Stimulated activated naive B cell treated with anti-CD40 and anti-IgM and Interleukin-4, amounts not matched to agents 10 μg/mL and 1 μg/mL and 100 μg/mL, for 72 hours (primary cell): ENCODE data around the gene SMC5.
"Not testable (repeated sequence)": the region's sequence is repeated elsewhere in the genome, so short reads cannot be mapped to it uniquely, and the experiment has no call there.

Experiments
- ATAC-seq, 2 donors: fragments of 150-1000 bp; cut with Tn5 transposase; replicated peaks; 2 replicates each; pipeline ENCODE4 v1.10.0; 2021; ENCODE audit warnings: moderate library complexity in 1 of 2
- DNase-seq: peaks from one replicate; pipeline ENCODE4 v3.0.0; 2021
- H3K27ac Mint-ChIP-seq: one replicate; pipeline ENCODE4 v1.8.0; 2022; ENCODE audit warnings: mild to moderate bottlenecking, mixed read lengths
- H3K27me3 Mint-ChIP-seq, 2 donors: one replicate each; pipeline ENCODE4 v1.8.0; 2022; ENCODE audit warnings: mixed read lengths in 2 of 2
- H3K36me3 Mint-ChIP-seq, 2 donors: one replicate each; pipeline ENCODE4 v1.8.0; 2022; ENCODE audit warnings: mixed read lengths in 2 of 2, mild to moderate bottlenecking in 1 of 2
- H3K4me1 Mint-ChIP-seq, 2 donors: one replicate each; pipeline ENCODE4 v1.8.0; 2022; ENCODE audit warnings: mixed read lengths in 2 of 2, mild to moderate bottlenecking in 1 of 2
- H3K4me3 Mint-ChIP-seq, 2 donors: one replicate each; pipeline ENCODE4 v1.8.0; 2022; ENCODE audit warnings: mild to moderate bottlenecking in 2 of 2, mixed read lengths in 2 of 2, moderate library complexity in 1 of 2
- H3K9me3 Mint-ChIP-seq, 2 donors: one replicate each; pipeline ENCODE4 v1.8.0; 2022; ENCODE audit warnings: mixed read lengths in 2 of 2, mild to moderate bottlenecking in 1 of 2

SMC5 gene

DNA sequence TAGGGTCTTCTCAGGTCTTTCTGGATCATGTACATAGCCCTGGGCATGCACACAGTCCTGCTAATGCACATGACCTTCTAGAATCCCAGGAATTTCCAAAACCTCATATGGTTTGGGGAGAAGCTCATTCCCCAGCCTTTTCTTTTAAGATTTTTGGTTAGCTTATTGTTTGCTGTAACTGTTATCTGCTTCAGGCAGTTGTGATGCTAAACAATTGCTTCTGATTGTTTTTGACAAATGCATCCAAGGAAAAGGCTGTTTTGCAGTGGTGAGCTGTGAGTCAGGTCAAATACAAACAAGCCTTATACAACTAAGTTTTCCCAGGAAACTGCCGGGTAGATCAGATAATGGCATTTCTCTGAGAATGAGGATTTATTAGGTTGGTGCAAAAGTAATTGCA, 32.7 kb downstream of the SMC5 start:
- H3K9me3 Mint-ChIP-seq: peaks cover 0 to 4% of the 10 kb centered on the region in 2 donors
- peaks cover 64 to 72% of the 10 kb centered on the region in 2 donors for H3K36me3 Mint-ChIP-seq
- peaks cover 5 to 14% of the 10 kb centered on the region in 2 donors for H3K4me1 Mint-ChIP-seq
- DNase-seq (no peak), ATAC-seq (no peak)
- H3K27ac Mint-ChIP-seq: no peak overlapping the region
- no peak overlapping the region for H3K4me3 Mint-ChIP-seq
- no peaks in the 10 kb centered on the region for H3K27me3 Mint-ChIP-seq

GRCh38 chr9:70292253-70292652, 33.5 kb downstream of the SMC5 start:
- ATAC-seq (no peak), DNase-seq (no peak)
- Mint-ChIP-seq H3K27ac (no peak overlapping the region), H3K4me3 (no peak overlapping the region), H3K4me1 (peaks cover 5 to 14% of the 10 kb centered on the region in 2 donors), H3K9me3 (peaks cover 0 to 4% of the 10 kb centered on the region in 2 donors), H3K36me3 (peaks cover 60 to 66% of the 10 kb centered on the region in 2 donors), H3K27me3 (no peaks in the 10 kb centered on the region)

DNA sequence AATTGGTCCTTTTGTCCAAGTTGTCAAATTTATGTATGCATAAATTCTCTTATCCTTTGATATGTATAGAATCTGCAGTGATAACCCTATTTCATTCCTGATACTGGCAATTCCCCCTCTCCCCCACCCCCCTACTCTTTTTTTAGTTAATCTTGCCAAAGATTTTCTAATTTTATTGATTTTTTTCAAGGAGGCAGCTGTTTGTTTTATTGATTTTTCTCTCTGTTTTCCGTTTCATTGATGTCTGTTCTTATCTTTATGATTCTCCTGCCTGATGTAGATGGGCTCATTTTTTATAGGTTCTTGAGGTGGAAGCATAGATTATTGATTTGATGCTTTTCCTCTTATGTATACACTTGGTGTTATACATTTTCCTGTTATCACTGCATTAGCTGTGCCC, 34.4 kb downstream of the SMC5 start:
- Mint-ChIP-seq H3K27ac (no peak overlapping the region), H3K4me3 (no peak overlapping the region), H3K27me3 (no peaks in the 10 kb centered on the region), H3K4me1 (peaks cover 5 to 14% of the 10 kb centered on the region in 2 donors), H3K9me3 (peaks cover 0 to 4% of the 10 kb centered on the region in 2 donors), H3K36me3 (peaks cover 58 to 63% of the 10 kb centered on the region in 2 donors)
- ATAC-seq (no peak), DNase-seq (no peak)

GRCh38 chr9:70297141-70297540, 38.4 kb downstream of the SMC5 start:
- Mint-ChIP-seq H3K9me3 (peaks cover 0 to 2% of the 10 kb centered on the region in 2 donors), H3K4me1 (peaks cover 5 to 14% of the 10 kb centered on the region in 2 donors), H3K36me3 (peaks cover 55 to 60% of the 10 kb centered on the region in 2 donors), H3K27ac (no peak overlapping the region), H3K4me3 (no peak overlapping the region), H3K27me3 (no peaks in the 10 kb centered on the region)
- ATAC-seq: no peak
- no peak for DNase-seq

GRCh38 chr9:70298245-70298771, 39.5 kb downstream of the SMC5 start:
- no peak overlapping the region for H3K4me3 Mint-ChIP-seq
- H3K36me3 Mint-ChIP-seq: peaks cover 46 to 56% of the 10 kb centered on the region in 2 donors
- peaks cover 5 to 14% of the 10 kb centered on the region in 2 donors for H3K4me1 Mint-ChIP-seq
- ATAC-seq (no peak), DNase-seq (no peak)
- peaks cover 0 to 2% of the 10 kb centered on the region in 2 donors for H3K9me3 Mint-ChIP-seq
- H3K27ac Mint-ChIP-seq: no peak overlapping the region
- no peaks in the 10 kb centered on the region for H3K27me3 Mint-ChIP-seq

GRCh38 chr9:70303268-70303667, 44.5 kb downstream of the SMC5 start:
- no peak overlapping the region for H3K27ac Mint-ChIP-seq
- no peak for DNase-seq
- H3K4me1 Mint-ChIP-seq: no peaks in the 10 kb centered on the region

DNA sequence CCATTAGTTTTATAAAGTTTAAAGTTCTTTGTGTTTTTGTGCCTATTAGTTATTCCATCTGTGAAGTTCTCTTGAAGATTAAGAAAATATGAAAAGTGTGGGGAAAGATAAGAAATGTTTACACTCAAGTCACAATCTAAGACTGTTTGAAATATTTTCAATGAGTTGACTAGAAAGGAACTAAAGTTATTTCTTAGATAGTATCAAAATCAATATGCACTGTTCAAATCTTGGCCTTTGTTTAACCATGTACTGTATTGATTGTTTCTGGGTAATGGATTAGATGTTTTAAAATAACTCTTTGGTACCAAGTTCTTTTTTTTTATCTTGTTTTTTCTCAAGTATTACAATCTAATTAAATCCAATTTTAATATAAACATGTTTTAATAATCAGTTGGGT, 46.0 kb downstream of the SMC5 start:
- Mint-ChIP-seq H3K27me3 (no peaks in the 10 kb centered on the region), H3K36me3 (peaks cover 31 to 56% of the 10 kb centered on the region in 2 donors), H3K27ac (no peak overlapping the region), H3K4me3 (no peak overlapping the region), H3K9me3 (peaks cover 0 to 5% of the 10 kb centered on the region in 2 donors), H3K4me1 (no peaks in the 10 kb centered on the region)
- ATAC-seq (no peak), DNase-seq (no peak)

More at GRCh38 chr9:70303268-70303667, 44.5 kb downstream of the SMC5 start:
- no peak for ATAC-seq
- Mint-ChIP-seq H3K36me3 (peaks cover 30 to 54% of the 10 kb centered on the region in 2 donors), H3K27me3 (no peaks in the 10 kb centered on the region), H3K4me3 (no peak overlapping the region), H3K9me3 (no peaks in the 10 kb centered on the region)

- no peaks in the 10 kb centered on the region for H3K9me3 Mint-ChIP-seq
- H3K27ac Mint-ChIP-seq: no peak overlapping the region
- peaks cover 0 to 3% of the 10 kb centered on the region in 2 donors for H3K4me1 Mint-ChIP-seq
- ATAC-seq (no peak), DNase-seq (no peak)
- H3K4me3 Mint-ChIP-seq: no peak overlapping the region
- H3K27me3 Mint-ChIP-seq: no peaks in the 10 kb centered on the region
- H3K36me3 Mint-ChIP-seq: peaks cover 26 to 39% of the 10 kb centered on the region in 2 donors
These were observed 56.6 kb downstream of the SMC5 start for GRCh38 chr9:70315389-70315788.

GRCh38 chr9:70318002-70318401, 59.2 kb downstream of the SMC5 start:
- Mint-ChIP-seq H3K9me3 (no peaks in the 10 kb centered on the region), H3K27me3 (no peaks in the 10 kb centered on the region), H3K36me3 (peaks cover 24 to 37% of the 10 kb centered on the region in 2 donors), H3K27ac (no peak overlapping the region), H3K4me3 (no peak overlapping the region), H3K4me1 (no peaks in the 10 kb centered on the region)
- no peak for DNase-seq
- no peak for ATAC-seq

- ATAC-seq (no peak), DNase-seq (no peak)
- Mint-ChIP-seq H3K9me3 (peaks cover 1 to 6% of the 10 kb centered on the region in 2 donors), H3K36me3 (peaks cover 44 to 52% of the 10 kb centered on the region in 2 donors), H3K27ac (no peak overlapping the region), H3K4me3 (no peak overlapping the region), H3K27me3 (no peaks in the 10 kb centered on the region), H3K4me1 (no peaks in the 10 kb centered on the region)
These were observed 63.3 kb downstream of the SMC5 start for GRCh38 chr9:70322096-70322495.

- no peak for DNase-seq
- no peak for ATAC-seq
- peaks cover 66 to 73% of the 10 kb centered on the region in 2 donors for H3K36me3 Mint-ChIP-seq
- H3K4me1 Mint-ChIP-seq: no peaks in the 10 kb centered on the region
- H3K4me3 Mint-ChIP-seq: no peak overlapping the region
- no peaks in the 10 kb centered on the region for H3K27me3 Mint-ChIP-seq
- H3K27ac Mint-ChIP-seq: no peak overlapping the region
- H3K9me3 Mint-ChIP-seq: peaks cover 8 to 15% of the 10 kb centered on the region in 2 donors
These were observed 66.2 kb downstream of the SMC5 start for GRCh38 chr9:70324963-70325362.

DNA sequence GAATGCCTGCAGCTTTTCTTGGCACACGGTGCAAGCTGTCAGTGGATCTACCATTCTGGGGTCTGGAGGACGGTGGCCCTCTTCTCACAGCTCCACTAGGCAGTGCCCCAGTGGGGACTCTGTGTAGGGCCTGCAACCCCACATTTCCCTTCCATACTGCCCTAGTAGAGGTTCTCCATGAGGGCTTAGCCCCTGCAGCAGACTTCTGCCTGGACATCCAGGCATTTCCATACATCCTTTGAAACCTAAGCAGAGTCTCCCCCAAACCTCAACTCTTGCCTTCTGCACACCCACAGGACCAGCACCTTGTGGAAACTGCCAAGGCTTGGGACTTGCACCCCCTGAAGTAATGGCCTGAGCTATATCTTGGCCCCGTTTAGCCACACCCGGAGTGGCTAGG, 69.8 kb downstream of the SMC5 start:
- H3K4me3 Mint-ChIP-seq, DNase-seq, ATAC-seq, H3K4me1 Mint-ChIP-seq, H3K27me3 Mint-ChIP-seq, H3K27ac Mint-ChIP-seq: not testable (repeated sequence)
- H3K9me3 Mint-ChIP-seq: peaks cover 8 to 15% of the 10 kb centered on the region in 2 donors
- H3K36me3 Mint-ChIP-seq: peaks cover 53 to 76% of the 10 kb centered on the region in 2 donors

- ATAC-seq (no peak), DNase-seq (no peak)
- H3K36me3 Mint-ChIP-seq: peaks cover 34 to 41% of the 10 kb centered on the region in 2 donors
- H3K4me1 Mint-ChIP-seq: no peaks in the 10 kb centered on the region
- no peak overlapping the region for H3K27ac Mint-ChIP-seq
- no peak overlapping the region for H3K4me3 Mint-ChIP-seq
- no peaks in the 10 kb centered on the region for H3K27me3 Mint-ChIP-seq
- H3K9me3 Mint-ChIP-seq: no peaks in the 10 kb centered on the region
These were observed 81.8 kb downstream of the SMC5 start for GRCh38 chr9:70340572-70340971.

DNA sequence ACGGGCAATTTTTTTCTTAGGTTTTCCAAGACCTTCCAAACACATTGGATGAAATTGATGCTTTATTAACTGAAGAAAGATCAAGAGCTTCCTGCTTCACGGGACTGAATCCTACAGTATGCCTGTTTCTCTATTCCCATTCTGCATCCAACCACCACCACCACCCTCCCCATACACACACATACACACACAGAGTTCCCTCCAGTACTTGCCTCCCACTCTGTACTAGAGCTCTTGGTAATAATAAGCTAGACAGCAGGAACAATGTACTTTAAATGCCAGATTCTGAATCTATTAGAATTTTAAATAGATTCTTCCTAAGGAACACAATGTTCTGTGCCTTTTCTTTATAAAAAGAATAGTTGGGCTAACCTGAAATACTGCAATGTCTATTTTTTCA, 88.3 kb downstream of the SMC5 start:
- no peaks in the 10 kb centered on the region for H3K27me3 Mint-ChIP-seq
- DNase-seq (no peak), ATAC-seq (no peak)
- H3K36me3 Mint-ChIP-seq: peaks cover 26 to 44% of the 10 kb centered on the region in 2 donors
- H3K27ac Mint-ChIP-seq: no peak overlapping the region
- no peaks in the 10 kb centered on the region for H3K9me3 Mint-ChIP-seq
- no peak overlapping the region for H3K4me3 Mint-ChIP-seq
- peaks cover 0 to 4% of the 10 kb centered on the region in 2 donors for H3K4me1 Mint-ChIP-seq

DNA sequence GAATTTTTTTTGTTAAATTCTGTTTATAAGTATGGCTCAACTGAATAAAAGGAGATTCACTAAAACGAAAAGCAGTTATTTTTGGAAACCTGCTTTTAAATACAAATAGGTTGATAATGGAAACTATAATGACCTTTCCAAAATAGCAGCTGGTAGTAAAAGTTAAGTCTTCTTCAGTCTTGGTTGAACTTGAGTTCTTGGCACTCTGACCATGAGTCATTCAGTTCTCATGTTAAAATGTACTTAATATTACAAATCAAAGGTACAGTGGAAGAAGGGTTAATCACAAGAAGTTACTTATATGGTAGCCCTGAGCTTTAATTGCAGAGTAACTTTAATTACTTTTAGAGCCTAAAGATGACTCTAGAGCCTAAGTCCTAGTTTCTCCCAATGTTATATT, 93.6 kb downstream of the SMC5 start:
- Mint-ChIP-seq H3K27me3 (no peaks in the 10 kb centered on the region), H3K9me3 (no peaks in the 10 kb centered on the region), H3K4me3 (no peak overlapping the region), H3K27ac (no peak overlapping the region), H3K4me1 (peaks cover 0 to 4% of the 10 kb centered on the region in 2 donors), H3K36me3 (peaks cover 15 to 29% of the 10 kb centered on the region in 2 donors)
- no peak for DNase-seq
- ATAC-seq: no peak
